Glomerular visceral epithelial cell (primary cell): ENCODE data around the gene PKD2L2.
"Not testable (repeated sequence)": the region's sequence is repeated elsewhere in the genome, so short reads cannot be mapped to it uniquely, and the experiment has no call there.

Experiments
- DNase-seq: peaks from one replicate; pipeline ENCODE4 v3.0.0-alpha.2; 2016; ENCODE audit errors: extremely low spot score

PKD2L2 gene

GRCh38 chr5:137888466-137888862, 793 bp upstream of the PKD2L2 start:
- DNase-seq, result no peak

- DNase-seq, result no peak
Measured at GRCh38 chr5:137890845-137891244, 1.6 kb downstream of the PKD2L2 start.

GRCh38 chr5:137891849-137892248, 2.6 kb downstream of the PKD2L2 start:
- no peak for DNase-seq

- no peak for DNase-seq
Measured at GRCh38 chr5:137894586-137894985, 5.3 kb downstream of the PKD2L2 start.

- DNase-seq, result no peak
Measured at GRCh38 chr5:137896560-137896959, 7.3 kb downstream of the PKD2L2 start.

- no peak for DNase-seq
Measured at GRCh38 chr5:137899493-137899892, 10.2 kb downstream of the PKD2L2 start.

- DNase-seq, result no peak
Measured at GRCh38 chr5:137901011-137901817, 12.0 kb downstream of the PKD2L2 start.

GRCh38 chr5:137902408-137903133, 13.3 kb downstream of the PKD2L2 start:
- no peak for DNase-seq

- DNase-seq, result no peak
Measured at GRCh38 chr5:137914758-137915157, 25.5 kb downstream of the PKD2L2 start.

- no peak for DNase-seq
Measured at GRCh38 chr5:137916923-137917322, 27.7 kb downstream of the PKD2L2 start.

GRCh38 chr5:137921931-137922330, 32.7 kb downstream of the PKD2L2 start:
- peak; percentile 38 for DNase-seq

- no peak for DNase-seq
Measured at GRCh38 chr5:137923856-137924255, 34.6 kb downstream of the PKD2L2 start.

GRCh38 chr5:137932800-137933199, 43.5 kb downstream of the PKD2L2 start:
- DNase-seq, result no peak

GRCh38 chr5:137933491-137933911, 44.2 kb downstream of the PKD2L2 start:
- DNase-seq, result no peak

GRCh38 chr5:137935190-137935589, 45.9 kb downstream of the PKD2L2 start:
- DNase-seq, result no peak

- DNase-seq, result no peak
Measured at GRCh38 chr5:137935694-137936093, 46.4 kb downstream of the PKD2L2 start.

- no peak for DNase-seq
Measured at GRCh38 chr5:137937994-137938750, 48.9 kb downstream of the PKD2L2 start.

- no peak for DNase-seq
Measured at GRCh38 chr5:137938751-137939143, 49.5 kb downstream of the PKD2L2 start.

GRCh38 chr5:137939331-137939730, 50.1 kb downstream of the PKD2L2 start:
- no peak for DNase-seq

GRCh38 chr5:137944280-137944679, 55.0 kb downstream of the PKD2L2 start:
- not testable (repeated sequence) for DNase-seq

GRCh38 chr5:137945825-137946224, 56.6 kb downstream of the PKD2L2 start:
- DNase-seq, result no peak

GRCh38 chr5:137954131-137954879, 65.0 kb downstream of the PKD2L2 start:
- DNase-seq, result peak; percentile 80
